DOHH2 (cell line): ENCODE data around the gene NPS.

ENCODE experiments used
- H3F3A ChIP-seq: fragments of 200-600 bp; sonication (generic), shearing (Covaris generic); 2 replicates; pipeline ENCODE4 v1.6.0; 2016; ENCODE audit warnings: antibody characterized with exemption, mild to moderate bottlenecking; ENCODE audit not compliant: control insufficient read depth, insufficient read depth
- H3K27ac ChIP-seq: fragments of 200-600 bp; sonication (generic); 2 replicates; pipeline ENCODE4 v1.5.1; 2014; ENCODE audit warnings: low read depth, mild to moderate bottlenecking, low read length, moderate library complexity
- H3K27me3 ChIP-seq: fragments of 200-600 bp; sonication (generic); 2 replicates; pipeline ENCODE4 v1.6.1; 2014; ENCODE audit warnings: mild to moderate bottlenecking, low read length, mixed read lengths; ENCODE audit not compliant: control insufficient read depth
- H3K36me3 ChIP-seq: fragments of 200-600 bp; sonication (generic); 2 replicates; pipeline ENCODE4 v1.6.1; 2014; ENCODE audit warnings: mild to moderate bottlenecking, low read length, moderate library complexity, mixed read lengths; ENCODE audit not compliant: control insufficient read depth
- H3K4me1 ChIP-seq: fragments of 200-600 bp; sonication (generic); 2 replicates; pipeline ENCODE4 v1.6.1; 2014; ENCODE audit warnings: mild to moderate bottlenecking, low read length, mixed read lengths; ENCODE audit not compliant: control insufficient read depth
- H3K4me2 ChIP-seq: fragments of 200-600 bp; sonication (generic); 2 replicates; pipeline ENCODE4 v1.6.0; 2014; ENCODE audit warnings: mild to moderate bottlenecking, low read length, moderate library complexity
- H3K4me3 ChIP-seq: fragments of 200-600 bp; sonication (generic); 2 replicates; pipeline ENCODE4 v1.5.1; 2014; ENCODE audit warnings: mild to moderate bottlenecking, low read length, mixed read lengths
- H3K79me2 ChIP-seq: fragments of 200-600 bp; sonication (generic); 2 replicates; pipeline ENCODE4 v1.6.1; 2014; ENCODE audit warnings: mild to moderate bottlenecking, low read length, mixed read lengths; ENCODE audit not compliant: control insufficient read depth
- H3K9me2 ChIP-seq: fragments of 200-600 bp; sonication (generic); replicated peaks from 2 replicates; pipeline ENCODE4 v1.6.1; 2014; ENCODE audit warnings: mild to moderate bottlenecking, low read length, mixed read lengths; ENCODE audit not compliant: control insufficient read depth
- H3K9me3 ChIP-seq: fragments of 200-600 bp; sonication (generic); 2 replicates; pipeline ENCODE4 v1.6.1; 2014; ENCODE audit warnings: antibody characterized with exemption, low read length, mixed read lengths; ENCODE audit not compliant: control insufficient read depth, insufficient read depth
- H4K20me1 ChIP-seq: fragments of 200-600 bp; sonication (generic); 2 replicates; pipeline ENCODE4 v1.6.0; 2014; ENCODE audit warnings: low read depth, mild to moderate bottlenecking, antibody characterized with exemption, low read length, moderate library complexity; ENCODE audit not compliant: control insufficient read depth, insufficient read depth
- CTCF ChIP-seq: fragments of 200-600 bp; sonication (generic); IDR thresholded peaks from one replicate; pipeline ENCODE4 v1.5.1; 2014; ENCODE audit warnings: antibody characterized with exemption, mild to moderate bottlenecking, low read depth, low read length; ENCODE audit not compliant: poor library complexity, severe bottlenecking
- EZH2phosphoT487 ChIP-seq: fragments of 200-600 bp; sonication (generic); IDR thresholded peaks from 2 replicates; pipeline ENCODE4 v1.6.1; 2017; ENCODE audit warnings: borderline replicate concordance, mild to moderate bottlenecking, antibody characterized with exemption, low read length, moderate library complexity, mixed read lengths

Gene NPS

GRCh38 chr10:127576051-127576450 is 26.9 kb downstream of the NPS start:
- H4K20me1 ChIP-seq: no peaks in the 10 kb centered on the region
- TF ChIP-seq CTCF: no peak

GRCh38 chr10:127576740-127577161 is 27.6 kb downstream of the NPS start:
- TF ChIP-seq CTCF (no peak), EZH2phosphoT487 (no peak)
- no peaks in the 10 kb centered on the region for H3K9me3 ChIP-seq
- H3K9me2 ChIP-seq: no peaks in the 10 kb centered on the region
- no peaks in the 10 kb centered on the region; the same call in 1 of the 2 replicates for H3K27me3 ChIP-seq
- H3K36me3 ChIP-seq: no peaks in the 10 kb centered on the region
- H3K4me1 ChIP-seq: no peaks in the 10 kb centered on the region
- no peak overlapping the region for H3K4me2 ChIP-seq
- no peaks in the 10 kb centered on the region for H3K79me2 ChIP-seq
- no peak overlapping the region for H3K4me3 ChIP-seq
- no peaks in the 10 kb centered on the region for H3F3A ChIP-seq
- H3K27ac ChIP-seq: no peak overlapping the region
- H4K20me1 ChIP-seq: no peaks in the 10 kb centered on the region

More at GRCh38 chr10:127576051-127576450, 26.9 kb downstream of the NPS start:
- no peaks in the 10 kb centered on the region; the same call in 1 of the 2 replicates for H3K27me3 ChIP-seq
- no peak overlapping the region for H3K4me2 ChIP-seq
- H3K4me3 ChIP-seq: no peak overlapping the region
- H3K4me1 ChIP-seq: no peaks in the 10 kb centered on the region
- no peaks in the 10 kb centered on the region for H3K9me3 ChIP-seq
- H3K9me2 ChIP-seq: no peaks in the 10 kb centered on the region
- H3K36me3 ChIP-seq: no peaks in the 10 kb centered on the region
- no peaks in the 10 kb centered on the region for H3K79me2 ChIP-seq
- H3K27ac ChIP-seq: no peak overlapping the region
- no peaks in the 10 kb centered on the region for H3F3A ChIP-seq

GRCh38 chr10:127577376-127578258 is 28.5 kb downstream of the NPS start:
- Histone ChIP-seq H3K27ac (no peak overlapping the region), H3K4me3 (no peak overlapping the region), H3K79me2 (no peaks in the 10 kb centered on the region), H3K27me3 (no peaks in the 10 kb centered on the region; the same call in 1 of the 2 replicates), H3F3A (no peaks in the 10 kb centered on the region), H3K9me2 (no peaks in the 10 kb centered on the region), H3K9me3 (no peaks in the 10 kb centered on the region), H3K4me1 (no peaks in the 10 kb centered on the region), H4K20me1 (no peaks in the 10 kb centered on the region), H3K36me3 (no peaks in the 10 kb centered on the region), H3K4me2 (no peak overlapping the region)
- no peak for TF ChIP-seq EZH2phosphoT487
- TF ChIP-seq CTCF: peak; percentile 17
